Breast epithelium (tissue), 3 donors: ENCODE results near the gene BRD8.
"Not testable (repeated sequence)": the region's sequence is repeated elsewhere in the genome, so short reads cannot be mapped to it uniquely, and the experiment has no call there.

Experiments used
- POLR2A ChIP-seq: fragments of 450-650 bp; IDR thresholded peaks from one replicate; pipeline ENCODE4 v1.6.1; 2016; ENCODE audit warnings: antibody characterized with exemption, mild to moderate bottlenecking, moderate library complexity
- POLR2AphosphoS5 ChIP-seq, 3 donors: sonication (generic); formaldehyde crosslinking; IDR thresholded peaks; one replicate each; pipeline ENCODE4 v1.6.1; 2017; ENCODE audit warnings: antibody characterized with exemption in 3 of 3
- TF ChIP-seq, protein P1 (sequence below), 3 donors: fragments of 450-650 bp; IDR thresholded peaks; one replicate each; pipeline ENCODE4 v1.5.1; 2016 to 2017; ENCODE audit warnings: antibody characterized with exemption in 3 of 3, mild to moderate bottlenecking in 3 of 3, moderate library complexity in 3 of 3

DNA sequence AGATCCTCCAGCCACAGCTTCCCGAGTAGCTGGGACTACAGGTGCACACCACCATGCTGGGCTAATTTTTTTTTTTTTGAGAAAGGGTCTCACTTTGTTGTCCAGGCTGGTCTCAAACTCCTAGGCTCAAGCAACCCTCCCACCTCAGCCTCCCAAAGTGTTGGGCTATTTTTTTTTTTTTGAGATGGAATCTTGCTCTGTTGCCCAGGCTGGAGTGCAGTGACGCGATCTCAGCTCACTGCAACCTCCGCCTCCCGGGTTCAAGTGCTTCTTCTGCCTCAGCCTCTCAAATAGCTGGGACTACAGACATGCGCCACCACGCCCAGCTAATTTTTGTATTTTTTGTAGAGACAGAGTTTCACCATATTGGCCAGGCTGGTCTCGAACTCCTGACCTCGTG, 22.5 kb downstream of the BRD8 start:
- TF ChIP-seq, protein P1, sequence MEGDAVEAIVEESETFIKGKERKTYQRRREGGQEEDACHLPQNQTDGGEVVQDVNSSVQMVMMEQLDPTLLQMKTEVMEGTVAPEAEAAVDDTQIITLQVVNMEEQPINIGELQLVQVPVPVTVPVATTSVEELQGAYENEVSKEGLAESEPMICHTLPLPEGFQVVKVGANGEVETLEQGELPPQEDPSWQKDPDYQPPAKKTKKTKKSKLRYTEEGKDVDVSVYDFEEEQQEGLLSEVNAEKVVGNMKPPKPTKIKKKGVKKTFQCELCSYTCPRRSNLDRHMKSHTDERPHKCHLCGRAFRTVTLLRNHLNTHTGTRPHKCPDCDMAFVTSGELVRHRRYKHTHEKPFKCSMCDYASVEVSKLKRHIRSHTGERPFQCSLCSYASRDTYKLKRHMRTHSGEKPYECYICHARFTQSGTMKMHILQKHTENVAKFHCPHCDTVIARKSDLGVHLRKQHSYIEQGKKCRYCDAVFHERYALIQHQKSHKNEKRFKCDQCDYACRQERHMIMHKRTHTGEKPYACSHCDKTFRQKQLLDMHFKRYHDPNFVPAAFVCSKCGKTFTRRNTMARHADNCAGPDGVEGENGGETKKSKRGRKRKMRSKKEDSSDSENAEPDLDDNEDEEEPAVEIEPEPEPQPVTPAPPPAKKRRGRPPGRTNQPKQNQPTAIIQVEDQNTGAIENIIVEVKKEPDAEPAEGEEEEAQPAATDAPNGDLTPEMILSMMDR (IDR thresholded peaks at IDR 0.05) = not testable (repeated sequence)
- not testable (repeated sequence) for TF ChIP-seq POLR2A; POLR2AphosphoS5 (IDR thresholded peaks at IDR 0.05)
